ENCODE data around the gene RIPK4. TPM values are rescaled to one million over a fixed set of nuclear protein-coding genes. Genes with fewer than 3 reads are reported as not detected.

The RIPK4 gene
- total and polyA plus RNA-seq, 2 of the 13 experiments (the other 11 are each of a cell fraction or from before 2014, with no cell fraction given): 3.1 to 4.9 TPM

GRCh38 chr21:41750532-41751151 is 16.2 kb downstream of the RIPK4 start (continued):
- TF ChIP-seq ZNF136 (CRISPR knock-in tag; IDR thresholded peaks at IDR 0.05; ENCODE audit: low read depth): no peak
- no peak for TF ChIP-seq ZNF407 (CRISPR knock-in tag; IDR thresholded peaks at IDR 0.05; ENCODE audit: not compliant biosample characterization)
- no peak for TF ChIP-seq ZNF503 (CRISPR knock-in tag; IDR thresholded peaks at IDR 0.05)
- TF ChIP-seq ESRRA (CRISPR knock-in tag; IDR thresholded peaks at IDR 0.05; ENCODE audit: low read depth): no peak
- peak; percentile 80 for TF ChIP-seq RXRB (CRISPR knock-in tag; IDR thresholded peaks at IDR 0.05; ENCODE audit: borderline replicate concordance)
- TF ChIP-seq DRAP1 (CRISPR knock-in tag; IDR thresholded peaks at IDR 0.05): no peak
- no peak for TF ChIP-seq MXD1 (CRISPR knock-in tag; IDR thresholded peaks at IDR 0.05)
- no peak for TF ChIP-seq ZNF280B (CRISPR knock-in tag; IDR thresholded peaks at IDR 0.05; ENCODE audit: borderline replicate concordance)
- 0 out of 2 replicates have a peak, but pooled peaks have one; percentile 50 for TF ChIP-seq ZBTB34 (CRISPR knock-in tag; IDR thresholded peaks at IDR 0.05)
